Measurements from ENCODE around the gene TMEM117.

The TMEM117 gene

GRCh38 chr12:43887397-43887796, 51.5 kb downstream of the TMEM117 start:
- DNase-seq: no peak

GRCh38 chr12:43891856-43892574, 56.1 kb downstream of the TMEM117 start:
- no peak for DNase-seq

- no peak for DNase-seq
Measured at GRCh38 chr12:43893670-43894069, 57.8 kb downstream of the TMEM117 start.

- DNase-seq: no peak
Measured at GRCh38 chr12:43895580-43896206, 59.8 kb downstream of the TMEM117 start.

GRCh38 chr12:43896496-43896895, 60.6 kb downstream of the TMEM117 start:
- DNase-seq: no peak

- DNase-seq: no peak
Measured at GRCh38 chr12:43898474-43898873, 62.6 kb downstream of the TMEM117 start.

- DNase-seq: no peak
Measured at GRCh38 chr12:43899574-43899973, 63.7 kb downstream of the TMEM117 start.

- DNase-seq: no peak
Measured at GRCh38 chr12:43903686-43904085, 67.8 kb downstream of the TMEM117 start.

GRCh38 chr12:43912859-43913258, 77.0 kb downstream of the TMEM117 start:
- DNase-seq: no peak

GRCh38 chr12:43914391-43914790, 78.5 kb downstream of the TMEM117 start:
- DNase-seq: no peak

- DNase-seq: no peak
Measured at GRCh38 chr12:43914923-43915468, 79.1 kb downstream of the TMEM117 start.

- no peak for DNase-seq
Measured at GRCh38 chr12:43917896-43918295, 82.0 kb downstream of the TMEM117 start.

- DNase-seq: no peak
Measured at GRCh38 chr12:43921666-43922337, 85.9 kb downstream of the TMEM117 start.

- DNase-seq: no peak
Measured at GRCh38 chr12:43930032-43930431, 94.2 kb downstream of the TMEM117 start.

- DNase-seq: no peak
Measured at GRCh38 chr12:43931187-43931586, 95.3 kb downstream of the TMEM117 start.

- DNase-seq: no peak
Measured at GRCh38 chr12:43935581-43935980, 99.7 kb downstream of the TMEM117 start.

- no peak for DNase-seq
Measured at GRCh38 chr12:43937947-43938346, 102.1 kb downstream of the TMEM117 start.

- no peak for DNase-seq
Measured at GRCh38 chr12:43942379-43942778, 106.5 kb downstream of the TMEM117 start.

GRCh38 chr12:43945983-43946382, 110.1 kb downstream of the TMEM117 start:
- no peak for DNase-seq

- no peak for DNase-seq
Measured at GRCh38 chr12:43951286-43951685, 115.4 kb downstream of the TMEM117 start.

GRCh38 chr12:43957732-43958372, 122.0 kb downstream of the TMEM117 start:
- DNase-seq: peak in 1 of 2 donors; percentile 3

GRCh38 chr12:43964033-43964432, 128.2 kb downstream of the TMEM117 start:
- no peak for DNase-seq

GRCh38 chr12:43964961-43965360, 129.1 kb downstream of the TMEM117 start:
- DNase-seq: no peak
